Retinal pigment epithelial cell (primary cell): Measurements from ENCODE around the gene MYRF.

Experiments
- DNase-seq: peaks from one replicate; pipeline ENCODE4 v3.0.0-alpha.2; 2010; ENCODE audit warnings: low read depth
- H3K4me3 ChIP-seq: 2 replicates; pipeline ENCODE4 v1.5.1; 2011; ENCODE audit warnings: mild to moderate bottlenecking, low read length, control low read depth, moderate library complexity
- CTCF ChIP-seq: conservative IDR thresholded peaks from 2 replicates; pipeline ENCODE4 v1.5.1; 2011; ENCODE audit warnings: low read depth, low read length, control low read depth, inconsistent platforms

The MYRF gene

DNA sequence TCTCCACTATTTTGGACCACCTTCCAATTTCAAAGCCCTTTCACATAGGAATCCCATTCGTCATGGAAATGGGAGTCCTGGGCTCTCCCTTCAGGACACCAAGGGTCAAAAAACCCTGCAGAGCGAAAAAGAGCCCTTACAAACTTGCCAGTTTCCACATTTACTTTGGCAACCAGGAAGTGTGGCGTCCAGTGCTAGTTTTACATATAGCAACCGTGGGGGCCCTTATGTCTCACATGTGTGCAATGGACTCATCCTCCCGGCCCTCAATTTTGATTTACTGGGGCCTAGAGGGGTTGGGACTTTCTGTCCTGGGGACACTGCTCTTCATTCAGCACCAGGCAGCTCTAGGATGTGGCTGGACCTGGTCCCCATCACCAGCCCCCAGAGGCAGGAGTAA, 38.5 kb upstream of the MYRF start:
- TF ChIP-seq CTCF, result no peak
- no peak for DNase-seq
- no peak overlapping the region for H3K4me3 ChIP-seq

- no peak overlapping the region for H3K4me3 ChIP-seq
Observed at GRCh38 chr11:61714316-61714715, 38.1 kb upstream of the MYRF start.

GRCh38 chr11:61714916-61715315, 37.5 kb upstream of the MYRF start:
- DNase-seq, result no peak
- no peak for TF ChIP-seq CTCF
- no peak overlapping the region for H3K4me3 ChIP-seq

More at GRCh38 chr11:61714316-61714715, 38.1 kb upstream of the MYRF start:
- no peak for TF ChIP-seq CTCF
- no peak for DNase-seq

- no peak overlapping the region for H3K4me3 ChIP-seq
- no peak for DNase-seq
- no peak for TF ChIP-seq CTCF
Observed at GRCh38 chr11:61715867-61716266, 36.6 kb upstream of the MYRF start.

DNA sequence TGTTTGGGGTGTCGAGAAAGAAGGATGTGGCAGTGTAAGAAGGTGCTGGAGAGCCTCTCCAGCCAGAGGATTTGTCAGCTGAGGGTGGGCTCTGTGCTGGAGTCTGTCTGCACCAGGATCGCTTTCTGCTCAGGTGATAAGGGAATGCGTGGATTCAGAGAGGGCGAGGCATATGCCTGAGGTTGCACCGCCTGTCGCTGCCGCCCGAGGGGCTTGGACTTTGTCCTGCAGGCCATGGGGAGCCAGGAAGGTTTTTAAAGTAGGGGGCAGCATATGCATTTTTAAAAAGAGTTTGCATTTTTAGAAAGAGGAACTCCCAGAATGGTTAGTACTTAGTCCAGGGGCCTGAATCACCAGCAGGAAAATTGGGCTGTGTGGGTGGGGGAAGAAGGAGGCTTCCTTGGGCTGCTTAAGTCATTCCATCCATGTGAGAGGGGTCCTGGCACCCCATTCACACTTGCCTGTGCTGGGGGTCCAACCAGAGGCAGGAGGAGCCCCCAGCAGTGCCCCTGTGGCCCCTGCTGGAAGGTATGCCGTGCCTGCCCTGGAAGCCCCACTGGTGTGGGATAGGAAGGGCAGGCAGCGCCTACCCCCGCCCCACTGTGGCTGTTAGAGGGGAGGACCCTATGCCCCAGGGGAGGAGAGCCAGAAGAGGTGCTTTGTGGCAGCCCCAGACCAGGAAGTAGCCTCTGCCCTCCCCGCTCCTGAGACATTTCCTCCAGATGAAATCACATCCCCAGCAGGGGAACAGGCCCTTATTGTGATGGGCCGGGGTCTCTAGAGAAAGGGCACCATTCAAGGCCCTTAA, 35.8 kb upstream of the MYRF start:
- TF ChIP-seq CTCF, result no peak
- H3K4me3 ChIP-seq, result no peak overlapping the region
- no peak for DNase-seq

- no peak overlapping the region for H3K4me3 ChIP-seq
- TF ChIP-seq CTCF, result no peak
- DNase-seq, result no peak
Observed at GRCh38 chr11:61717286-61718033, 35.0 kb upstream of the MYRF start.
